Measurements from ENCODE around the gene KAZN. TPM values are rescaled to one million over a fixed set of nuclear protein-coding genes. Genes with fewer than 3 reads are reported as not detected.

The KAZN gene
- total RNA-seq, 1 donor from 2014 or later = 33.5 TPM

DNA sequence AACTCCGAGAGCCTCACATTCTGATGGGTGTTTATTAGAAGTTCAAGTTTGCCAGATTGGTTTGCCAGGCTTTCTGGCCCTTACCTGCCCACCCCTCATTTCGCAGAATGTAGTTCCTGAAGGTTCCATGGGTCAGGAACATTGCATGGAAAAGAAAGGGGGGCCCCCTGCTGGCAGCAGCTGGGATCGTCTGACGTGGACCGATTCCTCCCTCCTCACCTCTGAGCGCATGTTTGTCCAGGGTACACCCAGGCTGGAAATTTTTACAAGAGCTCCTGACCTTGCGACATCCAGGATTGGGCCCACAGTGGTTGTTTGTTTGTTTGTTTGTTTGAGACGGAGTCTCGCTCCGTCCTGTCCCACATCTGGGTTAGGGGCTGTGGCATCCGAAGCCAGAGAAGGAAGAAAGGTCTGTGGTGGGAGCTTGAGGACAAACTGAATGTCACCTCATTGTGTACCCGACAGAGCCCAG, 429.1 kb downstream of the KAZN start:
- peak overlapping the region; percentile 32 for H3K27ac ChIP-seq
- intact Hi-C loops (cut with DNase I) = loop anchor here (10.0 kb wide), 1 partner anchor 103 kb away; no protein-coding TSS in a partner anchor
- H3K4me1 ChIP-seq = peaks cover 16% of the 10 kb centered on the region
- TF ChIP-seq, protein P1, sequence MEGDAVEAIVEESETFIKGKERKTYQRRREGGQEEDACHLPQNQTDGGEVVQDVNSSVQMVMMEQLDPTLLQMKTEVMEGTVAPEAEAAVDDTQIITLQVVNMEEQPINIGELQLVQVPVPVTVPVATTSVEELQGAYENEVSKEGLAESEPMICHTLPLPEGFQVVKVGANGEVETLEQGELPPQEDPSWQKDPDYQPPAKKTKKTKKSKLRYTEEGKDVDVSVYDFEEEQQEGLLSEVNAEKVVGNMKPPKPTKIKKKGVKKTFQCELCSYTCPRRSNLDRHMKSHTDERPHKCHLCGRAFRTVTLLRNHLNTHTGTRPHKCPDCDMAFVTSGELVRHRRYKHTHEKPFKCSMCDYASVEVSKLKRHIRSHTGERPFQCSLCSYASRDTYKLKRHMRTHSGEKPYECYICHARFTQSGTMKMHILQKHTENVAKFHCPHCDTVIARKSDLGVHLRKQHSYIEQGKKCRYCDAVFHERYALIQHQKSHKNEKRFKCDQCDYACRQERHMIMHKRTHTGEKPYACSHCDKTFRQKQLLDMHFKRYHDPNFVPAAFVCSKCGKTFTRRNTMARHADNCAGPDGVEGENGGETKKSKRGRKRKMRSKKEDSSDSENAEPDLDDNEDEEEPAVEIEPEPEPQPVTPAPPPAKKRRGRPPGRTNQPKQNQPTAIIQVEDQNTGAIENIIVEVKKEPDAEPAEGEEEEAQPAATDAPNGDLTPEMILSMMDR (IDR thresholded peaks at IDR 0.05) = peak; percentile 93
- no peaks in the 10 kb centered on the region for H3K9me3 ChIP-seq
- H3K27me3 ChIP-seq = no peaks in the 10 kb centered on the region
- ATAC-seq (peak; percentile 85), DNase-seq (peak; percentile 84)
- H3K36me3 ChIP-seq = no peaks in the 10 kb centered on the region
- no peak overlapping the region for H3K4me3 ChIP-seq

DNA sequence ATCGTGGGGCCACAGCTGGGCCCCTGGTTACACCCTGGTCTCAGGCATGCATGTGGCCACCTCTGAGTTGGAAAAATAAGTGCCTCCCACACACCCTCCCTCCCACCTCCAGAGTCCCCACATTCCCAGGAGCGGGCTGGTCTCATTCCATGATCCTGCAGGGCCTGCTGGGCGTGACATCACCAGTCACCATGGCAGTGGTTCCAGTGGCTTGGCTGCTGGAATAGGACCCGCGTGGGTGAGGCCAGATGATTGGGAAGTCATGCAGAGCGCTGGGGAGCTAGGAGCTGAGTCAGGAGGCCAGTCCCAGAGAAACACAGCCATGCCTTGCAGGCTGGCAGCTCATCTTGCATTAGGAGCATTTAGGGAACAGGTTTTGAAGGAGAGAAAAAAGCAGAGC, 429.6 kb downstream of the KAZN start:
- intact Hi-C loops (cut with DNase I) = loop anchor here (10.0 kb wide), 1 partner anchor 103 kb away; no protein-coding TSS in a partner anchor
- DNase-seq = no peak

DNA sequence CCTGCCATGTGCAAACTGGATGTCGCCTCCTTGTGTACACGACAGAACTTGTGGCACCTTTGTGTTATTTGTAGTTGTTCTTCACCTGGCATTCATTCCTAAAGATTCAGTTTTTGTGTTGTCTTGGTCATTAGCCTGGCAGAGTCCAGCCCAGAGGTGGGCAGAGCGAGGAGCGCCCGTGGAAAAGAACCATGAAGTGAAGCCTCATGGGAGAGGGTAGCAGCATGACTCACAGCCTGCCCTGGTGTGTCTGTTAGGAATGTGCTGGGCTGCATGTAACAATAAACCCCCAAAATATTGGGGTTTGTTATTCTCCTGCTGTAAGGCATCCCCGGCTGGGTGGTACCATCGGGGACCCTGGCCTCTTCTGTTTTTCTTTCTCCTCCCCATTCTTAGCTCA, 430.1 kb downstream of the KAZN start:
- DNase-seq (no peak), ATAC-seq (no peak)
- Histone ChIP-seq H3K9me3 (no peaks in the 10 kb centered on the region), H3K36me3 (no peaks in the 10 kb centered on the region), H3K4me1 (peaks cover 10% of the 10 kb centered on the region), H3K4me3 (no peak overlapping the region), H3K27me3 (no peaks in the 10 kb centered on the region), H3K27ac (no peak overlapping the region)
- TF ChIP-seq, protein P1 (IDR thresholded peaks at IDR 0.05) = no peak
- intact Hi-C loops (cut with DNase I) = loop anchor here (10.0 kb wide), 1 partner anchor 104 kb away; no protein-coding TSS in a partner anchor

More for the DNA sequence above, 429.6 kb downstream of the KAZN start:
- Histone ChIP-seq H3K4me1 (peaks cover 11% of the 10 kb centered on the region), H3K27ac (peak overlapping the region; percentile 32), H3K9me3 (no peaks in the 10 kb centered on the region), H3K27me3 (no peaks in the 10 kb centered on the region), H3K36me3 (no peaks in the 10 kb centered on the region), H3K4me3 (no peak overlapping the region)
- TF ChIP-seq, protein P1 (IDR thresholded peaks at IDR 0.05) = no peak
- ATAC-seq = peak; percentile 62

DNA sequence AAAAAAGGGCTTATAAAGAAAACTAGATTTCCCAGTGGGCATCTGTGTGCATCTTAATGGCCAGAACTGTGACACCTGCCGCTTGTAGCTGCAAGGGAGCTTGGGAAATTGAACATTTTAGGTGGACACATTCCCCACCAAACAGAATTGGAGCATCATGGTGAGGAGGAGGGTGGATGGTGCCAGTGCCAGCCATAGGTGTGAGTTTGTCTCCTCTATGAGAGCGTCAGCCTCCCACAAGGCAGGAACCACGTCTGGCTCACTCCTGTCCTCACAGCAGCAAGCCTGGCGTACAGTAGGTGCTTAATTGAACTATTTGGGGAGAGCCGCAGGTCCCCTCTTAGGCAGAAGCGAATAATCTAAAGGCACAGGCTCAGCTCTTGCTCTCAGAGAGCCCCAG, 430.6 kb downstream of the KAZN start:
- Histone ChIP-seq H3K4me3 (no peak overlapping the region), H3K36me3 (no peaks in the 10 kb centered on the region), H3K4me1 (peaks cover 10% of the 10 kb centered on the region), H3K27ac (no peak overlapping the region), H3K9me3 (no peaks in the 10 kb centered on the region), H3K27me3 (no peaks in the 10 kb centered on the region)
- DNase-seq (no peak), ATAC-seq (no peak)
- intact Hi-C loops (cut with DNase I) = loop anchor here (10.0 kb wide), 1 partner anchor 104 kb away; no protein-coding TSS in a partner anchor
- TF ChIP-seq, protein P1 (IDR thresholded peaks at IDR 0.05) = no peak

DNA sequence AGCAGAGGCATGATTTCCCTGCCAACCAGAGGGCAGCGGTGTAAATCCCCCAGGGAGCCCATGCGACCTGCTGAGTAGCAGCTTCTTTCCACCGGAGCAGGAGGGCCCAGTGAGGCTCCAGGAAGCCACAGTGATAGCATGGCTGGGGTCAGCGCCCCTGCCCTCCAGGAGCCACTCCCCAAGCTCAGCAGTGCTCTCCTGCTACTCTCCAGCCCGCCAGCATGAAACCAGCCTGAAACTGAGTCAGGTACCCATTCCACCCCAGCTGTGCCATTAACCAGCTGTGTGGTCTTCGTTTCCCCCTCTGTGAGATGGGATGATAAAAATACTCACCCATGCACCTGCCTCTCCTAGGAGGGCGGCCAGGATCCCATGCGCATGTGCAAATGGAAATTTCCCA, 431.3 kb downstream of the KAZN start:
- Histone ChIP-seq H3K4me3 (no peak overlapping the region), H3K27ac (no peak overlapping the region), H3K36me3 (no peaks in the 10 kb centered on the region), H3K4me1 (peaks cover 10% of the 10 kb centered on the region), H3K27me3 (no peaks in the 10 kb centered on the region), H3K9me3 (no peaks in the 10 kb centered on the region)
- intact Hi-C loops (cut with DNase I) = loop anchor here (10.0 kb wide), 1 partner anchor 105 kb away; no protein-coding TSS in a partner anchor
- no peak for ATAC-seq
- DNase-seq = no peak
- TF ChIP-seq, protein P1 (IDR thresholded peaks at IDR 0.05) = no peak

All from upper lobe of right lung (tissue), 1 donor.